GM18873 (cell line): ENCODE data around the gene THUMPD3.

Source experiments
- ATAC-seq: cut with Tn5 transposase; IDR thresholded peaks from one replicate; pipeline ENCODE4 v1.9.1; 2021; ENCODE audit warnings: mild to moderate bottlenecking, moderate library complexity, moderate number of reproducible peaks; ENCODE audit not compliant: unreplicated experiment, low FRiP score

Gene THUMPD3

GRCh38 chr3:9352917-9353752 is 9.7 kb upstream of the THUMPD3 start:
- no peak for ATAC-seq

GRCh38 chr3:9361691-9362388 is 1.0 kb upstream of the THUMPD3 start:
- no peak for ATAC-seq

- ATAC-seq: no peak
Measured at GRCh38 chr3:9369508-9369907, 6.7 kb downstream of the THUMPD3 start.

DNA sequence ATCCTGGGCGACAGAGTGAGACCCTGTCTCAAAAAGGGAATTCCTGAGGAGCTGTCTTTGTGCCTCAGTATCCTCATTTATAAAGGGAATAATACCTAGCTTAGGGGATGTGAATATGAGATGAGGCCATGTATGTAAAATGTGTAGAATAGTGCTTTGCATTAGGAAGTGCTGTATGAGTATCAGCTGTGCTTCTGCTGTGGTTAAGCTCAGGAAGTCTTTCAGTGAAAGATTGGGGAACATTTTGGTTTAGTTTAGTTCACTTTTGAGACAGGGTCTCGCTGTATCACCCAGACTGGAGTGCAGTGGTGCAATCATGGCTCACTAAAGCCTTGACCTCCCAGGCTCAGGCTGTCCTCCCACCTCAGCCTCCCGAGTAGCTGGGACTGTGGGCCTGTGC is 10.6 kb downstream of the THUMPD3 start:
- ATAC-seq: no peak

GRCh38 chr3:9377981-9378380 is 15.1 kb downstream of the THUMPD3 start:
- no peak for ATAC-seq

GRCh38 chr3:9379327-9379726 is 16.5 kb downstream of the THUMPD3 start:
- ATAC-seq: no peak

DNA sequence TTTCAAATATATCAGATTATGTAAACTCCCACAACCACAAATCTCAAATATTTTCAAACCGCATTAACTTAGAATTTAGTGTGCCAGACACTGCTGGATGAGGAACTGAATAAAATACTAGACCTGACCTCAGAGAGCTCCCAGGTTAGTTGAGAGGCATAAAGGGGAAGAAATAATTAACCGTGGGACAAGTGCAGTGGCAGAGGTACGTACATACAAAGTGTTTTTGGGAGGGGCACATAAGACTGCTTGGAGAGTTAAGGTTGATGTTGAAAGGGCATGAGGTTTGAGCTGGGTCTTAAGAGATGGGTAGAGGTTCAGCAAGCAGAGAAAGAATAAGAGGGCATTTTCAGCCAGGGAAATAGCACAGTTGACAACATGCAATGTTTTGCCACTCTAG is 17.2 kb downstream of the THUMPD3 start:
- ATAC-seq: no peak

DNA sequence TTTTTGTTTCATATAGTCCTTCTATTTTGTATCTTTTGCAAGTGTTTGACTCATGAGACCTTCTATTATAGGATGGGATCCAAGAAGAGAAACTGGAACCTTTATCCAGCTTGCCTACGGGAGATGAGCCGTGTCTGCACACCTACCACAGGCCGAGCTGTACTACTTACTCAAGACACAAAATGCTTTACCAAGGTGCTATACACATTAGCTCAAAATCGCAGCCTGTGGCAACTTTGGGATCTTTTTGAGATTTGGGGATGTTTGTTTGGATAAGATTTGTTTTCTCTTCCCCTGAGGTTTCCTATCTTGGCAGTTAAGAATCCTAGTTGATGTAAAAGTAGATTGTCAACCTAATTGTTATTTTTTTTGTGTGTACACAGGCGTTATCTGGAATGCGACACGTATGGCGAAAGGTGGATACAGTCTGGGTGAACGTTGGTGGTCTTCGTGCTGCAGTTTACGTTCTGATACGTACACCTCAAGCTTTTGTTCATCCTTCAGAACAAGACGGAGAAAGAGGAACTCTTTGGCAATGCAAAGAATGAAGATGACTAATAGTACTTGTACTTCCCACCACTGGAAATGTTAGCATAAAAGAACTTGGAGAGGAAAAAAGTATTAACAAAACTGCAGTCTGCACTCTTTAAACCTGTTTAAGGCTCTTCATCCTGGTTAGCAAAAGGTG is 21.4 kb downstream of the THUMPD3 start:
- no peak for ATAC-seq

DNA sequence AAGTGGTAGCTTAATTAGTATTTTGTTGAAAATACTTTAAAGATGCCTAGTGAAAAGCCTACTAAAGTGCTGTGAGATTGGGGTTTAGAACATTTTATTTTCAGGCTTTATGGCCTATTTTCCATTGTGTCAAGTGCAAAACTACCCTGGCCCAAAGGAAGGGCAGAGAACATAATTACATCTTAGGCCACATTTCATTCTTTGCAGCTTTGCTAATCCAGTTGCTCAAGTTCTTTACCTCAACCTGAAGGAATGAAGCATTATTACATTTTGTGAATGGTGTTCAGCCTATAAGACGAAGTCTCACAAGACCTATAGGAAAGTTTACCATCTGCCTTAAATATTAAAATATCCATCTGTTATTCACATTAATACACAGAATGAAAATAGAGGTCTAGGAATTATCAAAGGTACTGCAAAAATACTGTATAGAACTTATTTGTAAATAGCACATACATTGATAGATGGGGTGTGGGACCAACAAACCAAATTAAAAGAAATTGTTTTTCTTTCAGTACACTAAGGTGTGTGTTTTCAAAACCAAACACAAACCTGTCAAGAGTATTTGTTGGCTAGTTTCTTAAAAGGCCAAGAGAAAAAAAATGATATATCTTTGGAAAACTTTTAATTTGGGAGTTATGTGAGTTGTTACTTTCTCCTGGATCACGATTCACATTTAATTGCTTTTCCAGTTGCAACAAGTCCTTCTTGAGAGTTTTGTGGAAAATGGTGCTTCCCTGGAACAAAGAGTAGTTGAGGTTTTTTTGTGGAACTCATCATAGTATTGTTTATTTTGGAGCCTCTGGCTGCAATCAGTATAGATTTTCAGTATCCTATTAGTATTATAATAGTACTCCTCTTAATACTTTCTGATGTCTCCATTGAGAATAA is 22.6 kb downstream of the THUMPD3 start:
- no peak for ATAC-seq

DNA sequence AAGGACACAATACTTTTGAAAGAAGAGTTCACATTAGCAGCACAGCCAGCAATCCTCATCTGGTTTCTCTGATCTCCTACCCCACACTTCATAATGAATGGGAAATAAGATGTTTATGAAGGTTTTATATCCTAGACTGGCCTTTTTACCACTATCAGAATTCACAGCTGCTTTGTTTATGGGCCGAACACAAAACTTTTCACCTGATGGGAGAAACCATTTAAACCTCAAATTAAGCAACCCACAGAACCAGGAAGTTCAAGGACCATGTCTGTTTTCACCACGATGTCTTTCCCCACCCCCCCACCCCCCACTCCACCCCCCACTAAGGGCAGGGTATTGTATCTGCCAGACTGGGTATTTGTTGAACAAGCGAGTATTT is 23.2 kb downstream of the THUMPD3 start:
- no peak for ATAC-seq

DNA sequence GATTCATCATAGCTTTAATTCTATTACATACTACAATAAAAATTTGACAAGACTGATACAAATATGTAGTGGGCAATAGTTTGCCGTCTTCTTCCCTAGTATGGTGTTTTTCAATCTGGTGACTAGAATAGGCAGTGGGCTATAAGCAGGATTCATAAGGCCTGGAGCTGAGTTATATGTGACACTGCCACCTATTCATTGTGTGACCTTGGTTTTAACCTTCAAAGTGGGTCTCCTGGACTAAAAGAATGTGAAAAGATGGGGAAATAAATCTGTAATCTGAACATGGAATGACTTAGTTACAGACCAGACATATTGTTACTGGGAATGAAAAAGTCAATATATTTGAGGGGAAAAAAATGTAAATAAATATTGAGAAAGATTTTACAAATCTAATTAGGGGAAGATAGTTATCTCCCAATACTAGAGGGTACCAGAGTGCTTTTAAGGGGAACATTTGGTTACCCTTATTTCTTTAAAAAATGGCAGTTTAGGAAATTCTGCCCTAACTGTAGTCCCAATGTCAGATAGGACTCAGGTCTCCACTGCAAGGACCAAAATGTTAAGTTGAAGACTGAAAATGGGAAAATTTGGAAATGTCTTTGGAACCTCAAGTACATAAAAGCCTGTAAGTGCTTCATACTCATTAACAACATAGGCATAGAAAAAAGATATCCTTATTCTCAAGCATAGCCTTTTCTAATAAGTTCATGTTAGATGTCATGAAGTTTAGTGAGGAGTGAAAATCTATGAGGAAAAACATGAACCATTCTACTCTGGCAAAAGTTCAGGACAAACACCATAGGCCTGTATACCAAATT is 23.9 kb downstream of the THUMPD3 start:
- no peak for ATAC-seq

- no peak for ATAC-seq
Measured at GRCh38 chr3:9387322-9387655, 24.4 kb downstream of the THUMPD3 start.

GRCh38 chr3:9388142-9388541 is 25.3 kb downstream of the THUMPD3 start:
- no peak for ATAC-seq

DNA sequence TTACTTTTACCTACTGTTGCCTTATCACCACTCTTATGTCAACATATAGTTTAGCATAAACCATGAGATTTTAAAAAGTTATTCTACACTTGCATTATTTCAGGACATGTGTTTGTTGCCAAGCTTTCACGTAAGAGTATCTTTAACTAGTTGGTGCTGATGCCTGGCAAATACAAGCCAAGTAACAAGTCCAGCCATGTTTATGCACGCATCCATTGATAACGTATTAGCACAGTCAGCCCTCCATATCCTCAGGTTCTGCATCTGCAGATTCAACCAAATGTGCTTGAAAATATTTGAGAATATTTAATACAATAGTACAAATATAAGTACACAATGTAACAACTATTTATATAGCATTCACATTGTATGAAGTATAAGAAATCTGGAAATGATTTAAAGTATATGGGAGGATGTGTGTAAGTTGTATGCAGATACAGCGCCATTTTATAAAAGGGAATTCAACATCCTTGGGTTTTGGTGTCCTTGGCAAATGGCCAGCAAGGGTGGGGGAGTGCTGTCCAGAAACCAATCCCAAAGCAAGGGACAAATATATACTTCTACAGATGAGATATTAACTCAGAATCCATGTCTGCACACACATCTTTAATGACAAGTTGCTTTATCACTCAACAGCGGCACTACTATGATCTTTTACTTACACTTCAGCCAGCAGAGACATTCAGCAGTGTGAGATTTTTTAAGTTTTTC is 25.9 kb downstream of the THUMPD3 start:
- ATAC-seq: no peak

DNA sequence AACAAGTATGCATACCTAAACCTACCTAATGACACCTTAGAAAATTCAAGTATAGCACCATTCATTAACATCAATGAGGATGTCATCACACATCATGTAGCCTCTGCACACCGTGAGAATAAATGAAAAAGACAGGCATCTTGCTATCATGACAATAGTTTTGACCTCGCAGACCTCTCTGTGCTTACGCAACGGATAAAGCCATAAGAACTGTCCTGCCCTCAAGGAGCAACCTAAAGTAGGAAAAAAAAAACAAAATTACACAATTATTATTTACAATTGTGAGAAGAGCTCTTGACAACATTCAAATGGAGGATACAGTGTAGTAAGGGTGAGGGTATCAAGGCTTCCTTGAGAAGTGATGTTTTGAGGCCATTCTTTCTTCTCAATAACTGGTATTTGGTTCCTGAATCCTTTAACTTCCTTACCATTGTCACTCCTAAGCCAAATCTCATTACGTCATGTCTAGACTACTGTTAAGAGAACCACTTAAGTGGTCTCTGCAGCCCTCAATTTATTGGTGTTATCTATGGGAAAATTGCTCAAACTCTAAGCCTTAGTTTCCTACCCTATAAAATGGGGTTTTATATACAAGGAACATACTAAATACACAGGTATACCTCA is 27.5 kb downstream of the THUMPD3 start:
- ATAC-seq: no peak

- ATAC-seq: no peak
Measured at GRCh38 chr3:9392041-9392440, 29.2 kb downstream of the THUMPD3 start.

DNA sequence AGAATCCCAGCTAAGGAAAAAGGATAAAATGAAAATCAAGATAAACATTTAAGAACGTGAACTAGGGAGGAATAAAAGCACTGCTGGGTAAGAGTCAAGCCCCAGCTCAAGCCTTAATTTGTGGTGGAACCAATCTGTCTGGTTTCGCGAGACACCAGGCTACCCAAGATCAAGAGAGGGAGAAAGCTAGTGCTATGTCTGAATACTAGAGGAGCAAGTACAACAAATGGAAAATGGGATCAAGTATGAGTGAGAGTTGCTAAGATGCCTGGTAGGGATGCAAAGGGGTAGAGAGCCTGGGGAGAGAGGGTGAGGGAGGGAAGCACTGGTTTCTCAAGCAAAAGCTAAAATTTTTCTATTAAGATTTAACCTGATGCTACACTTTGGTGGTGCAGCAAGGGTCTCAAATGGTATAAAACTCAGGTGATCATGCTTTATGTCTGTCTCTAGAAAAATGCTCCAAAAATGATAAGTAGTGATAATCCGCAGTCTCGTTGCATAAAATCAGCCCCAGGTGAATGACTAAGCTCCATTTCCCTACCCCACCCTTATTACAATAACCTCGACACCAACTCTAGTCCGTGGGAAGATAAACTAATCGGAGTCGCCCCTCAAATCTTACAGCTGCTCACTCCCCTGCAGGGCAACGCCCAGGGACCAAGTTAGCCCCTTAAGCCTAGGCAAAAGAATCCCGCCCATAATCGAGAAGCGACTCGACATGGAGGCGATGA is 32.9 kb downstream of the THUMPD3 start:
- no peak for ATAC-seq

DNA sequence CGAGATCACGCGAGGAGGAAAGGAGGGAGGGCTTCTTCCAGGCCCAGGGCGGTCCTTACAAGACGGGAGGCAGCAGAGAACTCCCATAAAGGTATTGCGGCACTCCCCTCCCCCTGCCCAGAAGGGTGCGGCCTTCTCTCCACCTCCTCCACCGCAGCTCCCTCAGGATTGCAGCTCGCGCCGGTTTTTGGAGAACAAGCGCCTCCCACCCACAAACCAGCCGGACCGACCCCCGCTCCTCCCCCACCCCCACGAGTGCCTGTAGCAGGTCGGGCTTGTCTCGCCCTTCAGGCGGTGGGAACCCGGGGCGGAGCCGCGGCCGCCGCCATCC is 33.4 kb downstream of the THUMPD3 start:
- peak; percentile 21 for ATAC-seq
